GM18511 (cell line): ENCODE data around the gene NDUFA13.

ENCODE experiments used
- ATAC-seq: cut with Tn5 transposase; IDR thresholded peaks from one replicate; pipeline ENCODE4 v1.9.1; 2021; ENCODE audit warnings: mild to moderate bottlenecking, moderate library complexity; ENCODE audit not compliant: unreplicated experiment

Gene NDUFA13

DNA sequence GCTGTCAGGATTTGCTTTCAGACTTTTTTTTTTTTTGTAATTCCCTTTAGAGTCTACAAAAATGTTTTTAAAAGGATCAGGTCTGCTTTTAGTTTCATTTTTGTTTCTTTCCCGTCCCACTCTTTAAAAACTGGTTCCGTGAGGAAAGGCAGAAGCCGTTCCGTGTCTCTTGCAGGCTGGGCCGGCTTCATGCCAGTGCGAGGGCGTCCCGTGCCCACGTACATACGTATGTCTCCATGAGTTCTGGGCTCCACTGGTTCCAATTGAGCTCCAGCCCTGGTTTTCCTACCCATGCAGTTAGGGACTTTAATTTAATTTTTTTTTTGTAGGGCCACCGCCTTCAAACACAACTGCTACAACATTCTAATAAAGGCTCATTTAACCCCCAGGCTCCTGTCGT is 9.4 kb upstream of the NDUFA13 start:
- no peak for ATAC-seq

DNA sequence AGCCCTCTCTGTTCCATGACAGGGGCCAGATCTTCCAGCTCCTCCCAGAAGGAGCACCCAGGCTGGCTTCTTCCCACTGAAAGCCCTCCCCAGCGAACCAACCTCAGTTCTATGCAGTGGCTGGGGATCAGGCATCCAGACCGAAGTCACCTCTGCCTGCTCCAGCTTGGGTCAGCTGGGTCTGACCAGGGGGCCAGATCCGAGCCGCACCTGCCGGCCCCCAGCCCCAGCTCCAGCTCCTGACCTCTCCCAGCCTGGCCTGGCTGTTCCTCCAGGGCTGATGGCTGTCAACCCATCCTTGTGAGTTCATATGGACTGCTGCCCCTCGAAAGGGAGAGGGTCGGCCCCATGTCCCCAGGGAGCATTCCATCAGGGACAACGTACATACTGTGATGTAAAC is 8.7 kb upstream of the NDUFA13 start:
- no peak for ATAC-seq

DNA sequence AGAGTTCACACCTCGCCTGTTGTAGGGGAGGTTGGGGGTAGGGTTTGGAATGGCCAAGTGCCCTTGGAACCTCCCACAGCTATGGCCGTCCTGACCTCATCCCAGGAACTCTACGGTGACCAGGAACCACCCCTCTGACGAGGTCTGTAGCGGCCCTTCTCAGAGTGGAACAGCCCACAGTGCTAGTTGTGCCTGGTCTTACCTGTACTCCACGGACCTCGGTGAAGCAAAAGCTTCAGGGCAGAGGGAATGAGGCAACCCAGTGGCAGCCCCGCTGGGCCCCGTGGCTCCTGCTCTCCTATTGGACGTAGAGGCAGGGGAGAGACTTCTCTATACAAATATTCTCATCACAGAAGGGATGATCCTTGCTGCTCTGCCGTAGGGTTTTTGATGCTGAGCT is 7.8 kb upstream of the NDUFA13 start:
- ATAC-seq = no peak

DNA sequence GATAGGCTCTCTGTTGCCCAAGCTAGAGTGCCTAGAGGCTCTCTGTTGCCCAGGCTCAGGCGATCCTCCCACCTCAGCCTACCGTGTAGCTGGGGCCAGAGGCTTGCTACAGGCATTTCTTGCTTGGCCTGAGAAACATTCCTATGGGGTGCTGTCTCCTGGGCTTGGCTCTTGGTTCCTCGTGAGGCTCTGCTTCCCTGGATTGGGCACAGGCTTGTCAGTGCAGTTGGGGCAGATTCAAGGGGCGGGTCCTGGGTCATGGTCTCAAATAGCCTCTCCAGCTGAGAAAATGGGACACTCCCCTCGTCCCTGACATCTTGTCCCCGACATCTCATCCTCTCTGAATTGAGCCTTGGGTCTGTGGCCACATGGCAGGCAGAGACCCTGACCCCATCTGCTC is 5.6 kb upstream of the NDUFA13 start:
- ATAC-seq = no peak

DNA sequence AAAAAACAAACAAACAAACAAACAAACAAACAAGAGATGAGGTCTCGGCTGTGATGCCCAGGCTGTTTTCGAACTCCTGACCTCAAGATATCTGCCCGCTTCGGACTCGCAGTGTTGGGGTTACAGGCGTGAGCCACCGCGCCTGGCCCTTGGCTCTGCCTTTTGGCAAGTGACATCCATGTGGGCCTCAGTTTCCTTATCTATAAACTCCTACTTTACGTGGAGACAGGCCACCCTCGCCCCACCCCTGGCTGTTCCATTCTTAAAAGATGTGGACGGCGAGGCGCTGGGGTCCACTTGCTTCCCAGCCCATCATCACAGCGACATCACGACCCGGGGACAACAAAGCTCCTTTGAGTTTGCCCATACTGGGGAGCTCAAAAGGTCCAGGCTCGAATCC is 2.3 kb upstream of the NDUFA13 start:
- ATAC-seq = no peak

DNA sequence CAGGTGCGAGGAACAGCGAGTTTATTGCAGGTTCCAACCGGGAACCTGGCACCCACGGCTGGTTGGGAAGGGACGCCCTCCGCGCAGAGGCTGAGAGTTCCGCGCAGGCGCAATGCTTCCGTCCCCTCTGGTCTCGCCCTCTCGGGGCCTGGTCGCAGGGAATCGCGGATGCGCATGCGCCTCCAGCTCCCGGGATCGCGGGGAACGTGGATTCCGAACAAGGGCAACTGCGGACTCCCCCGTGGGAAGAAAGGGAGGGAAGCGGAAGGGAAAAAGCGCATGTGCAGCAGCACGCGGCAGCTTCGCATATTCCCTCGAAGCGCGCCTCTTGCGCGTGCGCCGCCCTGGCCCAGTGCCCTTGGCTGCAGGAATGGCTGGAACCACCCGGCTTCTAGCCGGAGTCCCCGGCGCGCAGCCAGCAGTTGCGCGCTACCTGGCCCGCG is 1.8 kb upstream of the NDUFA13 start:
- no peak for ATAC-seq

DNA sequence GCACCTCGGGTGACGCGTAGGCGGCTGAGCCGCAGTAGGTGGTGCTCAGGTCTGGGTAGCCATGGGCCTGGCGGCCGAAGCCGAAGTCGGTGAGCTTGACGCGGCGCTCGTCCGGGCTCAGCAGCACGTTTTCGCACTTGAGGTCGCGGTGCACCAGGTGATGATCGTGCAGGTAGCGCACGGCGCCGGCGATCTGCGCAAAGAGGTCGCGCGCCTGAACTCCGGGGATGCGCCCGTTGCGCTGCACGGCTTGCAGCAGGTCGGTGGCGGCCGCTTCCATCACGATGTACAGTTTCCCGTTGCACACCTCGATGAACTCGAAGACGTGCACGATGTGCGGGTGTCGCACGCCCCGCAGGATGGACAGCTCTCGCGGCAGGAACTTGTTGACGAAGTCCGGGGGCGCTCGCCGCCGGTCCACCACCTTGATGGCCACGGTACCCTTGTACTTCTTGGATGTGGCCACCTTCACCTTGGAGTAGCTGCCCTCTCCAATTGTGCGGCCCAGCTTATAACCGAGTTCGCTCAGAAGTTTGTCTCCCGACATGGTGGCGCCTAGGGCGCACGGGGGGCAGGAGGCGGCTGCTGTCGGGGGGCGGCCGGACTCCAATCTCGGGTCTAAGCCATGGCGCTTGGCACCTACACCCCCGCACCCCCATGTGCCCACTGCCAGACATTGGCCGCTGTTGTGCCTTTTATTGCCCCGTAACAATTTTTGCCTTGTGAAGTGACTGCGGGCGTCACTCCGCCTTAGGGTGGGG is 964 bp upstream of the NDUFA13 start, which contains the start of gene TSSK6:
TSSK6 (minus strand) TSS at position 668 of the 761 bp plus-strand sequence; CDS start at position 547, 121 bp downstream.
- ATAC-seq = no peak

DNA sequence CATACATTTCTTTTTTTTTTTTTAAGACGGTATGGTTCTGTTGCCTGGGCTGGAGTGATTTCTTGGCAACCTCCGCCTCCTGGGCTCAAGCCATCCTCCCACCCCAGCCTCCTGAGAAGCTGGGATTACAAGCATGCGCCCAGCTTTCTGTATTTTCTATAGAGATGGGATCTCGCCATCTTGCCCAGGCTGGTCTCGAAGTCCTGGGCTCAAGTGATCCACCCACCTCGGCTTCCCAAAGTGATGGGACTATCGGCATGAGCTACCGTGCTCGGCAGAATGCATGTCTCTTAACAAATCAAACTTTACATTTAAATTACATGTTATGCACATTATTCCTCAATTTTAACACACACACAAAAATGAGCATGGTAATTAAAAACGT is 1.2 kb downstream of the NDUFA13 start:
- ATAC-seq = no peak

DNA sequence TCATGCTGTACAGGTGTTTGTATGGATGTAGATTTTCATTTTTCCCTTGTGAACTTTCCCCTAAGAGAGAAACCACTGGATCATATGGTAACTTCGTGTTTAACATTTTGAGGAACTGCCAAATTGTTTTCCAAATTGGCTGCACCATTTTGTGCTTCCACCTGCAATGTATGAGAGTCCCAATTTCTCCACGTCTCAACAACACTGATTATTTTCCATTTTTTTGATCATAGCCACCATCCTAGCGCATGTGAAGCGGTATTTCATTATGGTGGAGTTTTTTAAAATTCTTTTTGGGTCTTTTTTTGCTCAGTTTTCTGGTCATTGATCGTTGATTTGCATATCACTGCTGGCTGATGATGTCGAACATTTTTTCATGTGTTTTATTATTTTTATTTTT is 5.0 kb downstream of the NDUFA13 start:
- ATAC-seq = no peak

- ATAC-seq = no peak
These were observed 7.2 kb downstream of the NDUFA13 start for GRCh38 chr19:19523177-19523576.

GRCh38 chr19:19524053-19524452 is 8.0 kb downstream of the NDUFA13 start:
- ATAC-seq = no peak

DNA sequence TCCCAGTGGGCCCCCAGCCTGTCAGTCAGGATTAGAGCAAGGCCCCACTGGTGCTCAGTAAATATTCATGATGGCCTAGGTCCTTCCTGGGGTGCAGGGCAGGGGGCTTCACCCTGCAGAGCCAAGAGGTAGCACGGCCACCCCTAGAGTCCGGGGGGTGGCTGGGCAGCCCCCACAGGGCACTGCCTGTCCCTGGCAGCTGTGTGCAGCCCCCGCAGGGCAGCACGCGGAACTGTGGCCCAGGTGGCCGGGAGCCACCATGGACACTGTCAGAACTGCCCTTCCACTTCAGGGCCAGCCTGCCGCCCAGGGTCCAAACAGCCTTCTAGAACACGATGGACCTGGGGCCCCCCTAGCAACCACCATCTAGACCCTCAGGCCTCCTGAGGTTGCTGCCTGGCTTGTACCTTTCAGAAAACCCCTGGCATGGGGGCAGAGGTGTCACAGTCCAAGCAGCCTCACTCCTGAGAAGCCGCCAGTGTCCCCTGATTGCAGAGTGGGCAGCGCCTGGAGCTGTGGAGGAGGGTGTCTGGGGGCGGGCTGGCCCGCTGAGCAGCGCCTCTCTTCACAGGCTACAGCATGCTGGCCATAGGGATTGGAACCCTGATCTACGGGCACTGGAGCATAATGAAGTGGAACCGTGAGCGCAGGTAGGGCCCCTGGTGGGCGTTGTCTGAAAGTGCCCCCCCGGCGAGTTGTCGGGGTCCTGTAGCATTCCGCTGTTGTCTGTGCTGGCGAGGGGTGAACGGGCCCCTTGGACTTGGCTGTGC is 9.8 kb downstream of the NDUFA13 start:
- no peak for ATAC-seq

DNA sequence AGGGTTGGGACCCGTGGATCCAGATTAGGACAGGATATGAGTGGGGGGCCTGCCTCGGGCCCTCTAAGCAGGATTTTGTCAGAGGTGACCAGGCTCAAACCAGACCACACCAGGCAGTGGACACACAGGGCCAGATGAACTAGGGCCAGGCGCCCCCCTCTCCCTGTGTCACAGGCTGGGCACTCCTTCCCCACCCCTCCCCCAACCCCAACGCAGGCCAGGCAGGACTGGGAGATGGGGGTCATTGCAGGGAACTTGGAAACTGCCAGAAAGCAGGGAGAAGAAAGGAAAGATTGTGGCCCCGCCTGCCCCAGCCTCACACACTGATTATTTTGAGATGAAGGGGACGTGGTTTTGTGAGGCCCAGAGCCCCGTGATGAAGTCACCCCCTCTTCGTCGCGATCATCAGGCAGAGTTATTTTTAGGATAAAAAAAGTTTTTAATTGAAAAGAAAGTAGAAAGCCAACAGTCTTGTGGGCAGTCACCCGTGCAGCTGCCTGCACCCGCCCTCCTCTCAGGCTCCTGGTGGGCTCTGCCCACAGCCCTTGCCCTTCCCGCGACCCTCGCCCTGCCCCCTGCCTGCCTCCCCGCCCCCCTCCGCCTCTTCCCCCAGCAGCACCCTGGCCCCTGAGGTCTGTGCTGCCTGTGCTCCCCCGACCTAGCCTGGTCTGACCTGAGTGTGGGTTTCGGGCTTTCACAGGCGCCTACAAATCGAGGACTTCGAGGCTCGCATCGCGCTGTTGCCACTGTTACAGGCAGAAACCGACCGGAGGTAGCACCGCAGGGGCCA is 10.8 kb downstream of the NDUFA13 start:
- no peak for ATAC-seq

GRCh38 chr19:19527371-19527656 is 11.3 kb downstream of the NDUFA13 start:
- ATAC-seq = no peak

DNA sequence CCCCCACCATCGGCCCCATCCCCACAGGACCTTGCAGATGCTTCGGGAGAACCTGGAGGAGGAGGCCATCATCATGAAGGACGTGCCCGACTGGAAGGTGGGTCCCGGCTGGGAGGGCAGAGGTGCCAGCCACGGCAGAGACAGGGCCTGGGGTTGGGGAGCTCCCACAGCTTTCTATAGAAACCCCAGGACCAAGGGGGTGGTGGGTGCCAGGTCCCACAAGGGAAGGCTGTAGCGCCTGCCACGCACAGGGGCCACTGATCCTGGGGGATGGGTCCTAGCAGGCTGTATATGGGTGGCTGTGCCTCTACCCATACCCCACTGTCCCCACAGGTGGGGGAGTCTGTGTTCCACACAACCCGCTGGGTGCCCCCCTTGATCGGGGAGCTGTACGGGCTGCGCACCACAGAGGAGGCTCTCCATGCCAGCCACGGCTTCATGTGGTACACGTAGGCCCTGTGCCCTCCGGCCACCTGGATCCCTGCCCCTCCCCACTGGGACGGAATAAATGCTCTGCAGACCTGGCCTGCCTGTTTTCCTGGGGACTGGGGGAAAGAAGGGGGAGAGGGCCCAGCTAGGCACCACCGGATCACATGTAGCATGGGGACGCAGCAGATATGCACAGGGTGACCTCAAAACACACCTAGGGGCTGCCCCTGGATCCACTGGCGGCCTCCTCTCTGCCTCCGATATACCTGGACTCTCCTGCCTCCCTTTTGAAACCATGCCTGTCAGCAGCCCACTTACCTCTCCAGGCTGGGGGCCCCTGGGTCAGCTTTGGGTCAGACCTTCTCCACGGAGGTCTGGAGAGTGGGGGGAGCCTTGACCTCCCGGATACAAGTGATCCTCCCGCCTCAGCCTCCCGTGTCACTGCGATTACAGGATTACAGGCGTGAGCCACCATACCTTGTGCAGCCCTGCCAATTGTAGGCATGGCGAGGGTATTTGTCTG is 11.9 kb downstream of the NDUFA13 start:
- ATAC-seq = no peak

GRCh38 chr19:19528721-19529490 is 12.9 kb downstream of the NDUFA13 start, which contains the start of gene YJEFN3:
TSS of gene YJEFN3 (plus strand) at chr19:19528911. CDS start at chr19:19528933, 22 bp downstream.
- ATAC-seq = no peak

DNA sequence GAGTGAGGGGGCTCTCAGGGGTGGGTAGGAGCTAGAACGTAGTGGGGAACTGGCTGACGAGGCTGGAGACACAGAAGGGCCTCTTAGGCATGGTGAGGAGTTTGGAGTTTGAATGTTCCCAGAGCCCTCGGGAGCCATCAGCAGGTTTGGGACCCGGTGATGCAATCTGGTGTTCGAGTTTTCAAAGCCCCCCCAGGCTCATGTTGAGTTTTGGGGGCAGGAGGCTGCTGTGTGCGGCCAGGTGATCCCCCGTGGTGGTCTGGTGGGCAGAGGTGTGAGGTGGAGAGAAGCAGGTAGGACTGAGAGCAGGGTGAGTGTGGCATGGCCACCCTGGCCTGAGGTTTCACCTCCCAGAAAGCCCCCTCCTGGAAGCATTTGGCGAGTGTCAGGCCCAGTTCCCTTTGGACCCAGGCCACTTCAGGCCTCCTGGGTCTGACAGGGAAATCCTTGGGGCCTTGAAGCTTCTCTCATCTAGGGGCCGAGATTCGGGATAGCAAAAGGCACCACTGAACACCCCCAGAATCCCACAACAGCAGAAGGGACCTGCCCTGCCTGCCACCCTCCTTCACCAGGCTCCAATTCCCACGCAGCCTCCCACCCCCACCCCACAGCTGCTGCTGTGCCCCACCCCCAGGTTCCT is 13.9 kb downstream of the NDUFA13 start:
- no peak for ATAC-seq

DNA sequence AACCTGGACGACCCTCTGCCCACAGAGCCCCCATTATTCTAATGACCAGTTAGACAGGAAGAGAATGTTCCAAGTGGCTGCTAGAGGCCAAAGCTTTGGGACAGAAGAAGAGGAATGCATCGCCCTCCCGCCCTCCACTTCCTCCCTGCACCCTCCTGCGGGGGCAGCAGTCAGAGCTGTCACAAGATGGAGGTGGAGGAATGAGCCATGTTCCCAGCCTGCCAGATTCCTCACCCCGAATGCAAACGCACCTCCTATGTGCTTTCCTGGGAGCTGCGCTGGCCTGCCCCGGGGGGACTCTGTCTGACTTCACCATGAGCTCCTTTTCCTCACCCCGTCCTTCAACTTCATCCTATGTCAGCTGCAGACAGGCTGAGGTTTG is 14.4 kb downstream of the NDUFA13 start:
- ATAC-seq = no peak

DNA sequence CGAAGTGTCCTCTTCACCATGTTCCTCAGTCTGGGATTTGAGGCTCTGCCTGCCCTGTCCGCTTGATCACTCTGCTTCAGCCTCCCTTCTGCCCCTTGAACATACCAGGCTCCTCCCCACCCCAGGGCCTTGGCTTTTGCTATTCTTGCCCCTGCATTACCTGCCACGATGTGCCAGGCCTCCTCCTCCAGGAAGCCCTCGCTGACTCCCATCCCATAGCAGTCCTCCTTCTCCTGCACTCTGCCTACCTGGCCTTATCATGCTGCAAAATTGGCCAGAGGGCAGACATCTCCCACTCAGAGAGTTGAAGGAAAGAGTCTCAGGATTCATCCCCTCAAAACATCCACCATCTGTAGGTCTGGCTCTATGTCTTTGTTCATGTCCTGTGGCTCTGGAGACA is 14.9 kb downstream of the NDUFA13 start:
- no peak for ATAC-seq
